ENCODE data around the gene MDGA2. TPM values are rescaled to one million over a fixed set of nuclear protein-coding genes. Genes with fewer than 3 reads are reported as not detected.

Gene MDGA2
- total RNA-seq, 1 donor from 2014 or later = 2.4 TPM

- no peaks in the 10 kb centered on the region for H3K4me1 Mint-ChIP-seq (ENCODE audit: low read depth, unreplicated experiment)
Observed at GRCh38 chr14:47012533-47013280, 662.7 kb downstream of the MDGA2 start.

DNA sequence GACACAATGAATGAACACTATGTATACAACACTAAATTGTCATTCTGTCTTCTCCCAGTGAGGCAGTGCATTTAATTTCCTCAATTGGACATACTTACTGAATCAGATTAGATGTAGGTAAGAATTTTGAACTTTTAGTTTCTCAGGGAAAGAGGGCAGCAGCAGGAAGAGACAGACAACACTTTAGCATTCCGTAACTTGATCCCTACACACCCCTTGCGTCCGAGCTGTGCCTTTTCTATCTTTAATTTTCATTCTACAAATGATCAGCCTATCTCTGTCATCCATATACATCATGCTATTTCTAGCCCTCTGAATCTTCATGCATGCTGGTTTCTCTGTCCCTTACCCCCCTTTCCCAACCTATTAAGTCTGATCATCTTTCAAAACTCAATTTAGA, 665.8 kb downstream of the MDGA2 start:
- no peaks in the 10 kb centered on the region for H3K36me3 Mint-ChIP-seq (ENCODE audit: low read depth, unreplicated experiment)
- Histone ChIP-seq H3K79me2 (ENCODE audit: insufficient read depth, low read length) (no peaks in the 10 kb centered on the region), H3K27ac (ENCODE audit: low read depth, low read length) (no peak overlapping the region), H3K27me3 (ENCODE audit: insufficient read depth, low read length) (no peaks in the 10 kb centered on the region), H4K20me1 (ENCODE audit: insufficient read depth, low read length) (no peaks in the 10 kb centered on the region), H2AFZ (ENCODE audit: low read depth, low read length) (no peak overlapping the region), H3K4me1 (ENCODE audit: insufficient read depth, low read length) (no peaks in the 10 kb centered on the region), H3K4me3 (ENCODE audit: insufficient read depth, low read depth, low read length) (no peak overlapping the region), H3K36me3 (ENCODE audit: insufficient read depth, low read length) (no peaks in the 10 kb centered on the region), H3K9me3 (ENCODE audit: insufficient read depth, low read depth, low read length) (no peaks in the 10 kb centered on the region), H3K4me2 (ENCODE audit: low read length) (no peak overlapping the region), H3K9ac (ENCODE audit: low read length) (no peak overlapping the region)
- TF ChIP-seq CTCF (IDR thresholded peaks at IDR 0.05; ENCODE audit: insufficient read depth, low read depth, low read length) (no peak), EZH2 (IDR thresholded peaks at IDR 0.05; ENCODE audit: insufficient read depth, low read length) (no peak)
- H3K4me1 Mint-ChIP-seq (ENCODE audit: low read depth, unreplicated experiment) = no peaks in the 10 kb centered on the region
- no peak for FAIRE-seq
- no peak overlapping the region for H3K4me3 Mint-ChIP-seq (ENCODE audit: unreplicated experiment)
- H3K27me3 Mint-ChIP-seq (ENCODE audit: low read depth, unreplicated experiment) = no peaks in the 10 kb centered on the region
- H3K27ac Mint-ChIP-seq (ENCODE audit: unreplicated experiment) = no peak overlapping the region
- no peaks in the 10 kb centered on the region for H3K9me3 Mint-ChIP-seq (ENCODE audit: unreplicated experiment)
- DNase-seq (ENCODE audit: low read depth) = no peak

More at GRCh38 chr14:47012533-47013280, 662.7 kb downstream of the MDGA2 start:
- H3K9me3 Mint-ChIP-seq (ENCODE audit: unreplicated experiment) = no peaks in the 10 kb centered on the region
- Histone ChIP-seq H4K20me1 (ENCODE audit: insufficient read depth, low read length) (no peaks in the 10 kb centered on the region), H3K27me3 (ENCODE audit: insufficient read depth, low read length) (no peaks in the 10 kb centered on the region), H3K27ac (ENCODE audit: low read depth, low read length) (no peak overlapping the region), H3K9me3 (ENCODE audit: insufficient read depth, low read depth, low read length) (no peaks in the 10 kb centered on the region), H3K36me3 (ENCODE audit: insufficient read depth, low read length) (no peaks in the 10 kb centered on the region), H3K4me3 (ENCODE audit: insufficient read depth, low read depth, low read length) (no peak overlapping the region), H2AFZ (ENCODE audit: low read depth, low read length) (no peak overlapping the region), H3K9ac (ENCODE audit: low read length) (no peak overlapping the region), H3K79me2 (ENCODE audit: insufficient read depth, low read length) (no peaks in the 10 kb centered on the region), H3K4me1 (ENCODE audit: insufficient read depth, low read length) (no peaks in the 10 kb centered on the region), H3K4me2 (ENCODE audit: low read length) (no peak overlapping the region)
- no peaks in the 10 kb centered on the region for H3K36me3 Mint-ChIP-seq (ENCODE audit: low read depth, unreplicated experiment)
- DNase-seq (ENCODE audit: low read depth) (no peak), FAIRE-seq (no peak)
- H3K4me3 Mint-ChIP-seq (ENCODE audit: unreplicated experiment) = no peak overlapping the region
- no peak overlapping the region for H3K27ac Mint-ChIP-seq (ENCODE audit: unreplicated experiment)
- no peak for TF ChIP-seq CTCF (IDR thresholded peaks at IDR 0.05; ENCODE audit: insufficient read depth, low read depth, low read length)
- TF ChIP-seq EZH2 (IDR thresholded peaks at IDR 0.05; ENCODE audit: insufficient read depth, low read length) = no peak
- no peaks in the 10 kb centered on the region for H3K27me3 Mint-ChIP-seq (ENCODE audit: low read depth, unreplicated experiment)

DNA sequence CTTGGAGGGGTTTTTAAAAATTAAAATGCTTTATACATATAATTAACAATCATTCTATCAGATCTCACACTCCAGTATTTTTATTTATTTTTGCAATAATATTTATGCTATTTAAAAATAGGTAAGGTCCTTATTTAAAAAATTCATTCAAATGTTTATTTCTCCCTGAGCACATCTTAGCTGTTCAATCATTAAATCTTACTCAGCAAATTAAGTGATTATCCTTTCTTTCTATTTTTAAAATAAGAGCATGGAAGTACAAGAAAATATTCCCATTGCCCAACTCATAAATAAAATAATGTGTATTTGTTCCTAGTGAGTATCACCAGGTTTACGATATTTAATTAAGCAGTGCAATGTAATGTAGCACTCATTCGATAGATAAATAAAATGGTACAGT, 666.7 kb downstream of the MDGA2 start:
- Histone ChIP-seq H3K36me3 (ENCODE audit: insufficient read depth, low read length) (no peaks in the 10 kb centered on the region), H3K4me2 (ENCODE audit: low read length) (no peak overlapping the region), H3K9me3 (ENCODE audit: insufficient read depth, low read depth, low read length) (no peaks in the 10 kb centered on the region), H3K9ac (ENCODE audit: low read length) (no peak overlapping the region), H3K4me3 (ENCODE audit: insufficient read depth, low read depth, low read length) (no peak overlapping the region), H3K27me3 (ENCODE audit: insufficient read depth, low read length) (no peaks in the 10 kb centered on the region), H3K27ac (ENCODE audit: low read depth, low read length) (no peak overlapping the region), H3K79me2 (ENCODE audit: insufficient read depth, low read length) (no peaks in the 10 kb centered on the region), H4K20me1 (ENCODE audit: insufficient read depth, low read length) (no peaks in the 10 kb centered on the region), H2AFZ (ENCODE audit: low read depth, low read length) (no peak overlapping the region), H3K4me1 (ENCODE audit: insufficient read depth, low read length) (no peaks in the 10 kb centered on the region)
- no peak overlapping the region for H3K4me3 Mint-ChIP-seq (ENCODE audit: unreplicated experiment)
- H3K9me3 Mint-ChIP-seq (ENCODE audit: unreplicated experiment) = no peaks in the 10 kb centered on the region
- DNase-seq (ENCODE audit: low read depth) = no peak
- H3K36me3 Mint-ChIP-seq (ENCODE audit: low read depth, unreplicated experiment) = no peaks in the 10 kb centered on the region
- no peaks in the 10 kb centered on the region for H3K4me1 Mint-ChIP-seq (ENCODE audit: low read depth, unreplicated experiment)
- H3K27ac Mint-ChIP-seq (ENCODE audit: unreplicated experiment) = no peak overlapping the region
- H3K27me3 Mint-ChIP-seq (ENCODE audit: low read depth, unreplicated experiment) = no peaks in the 10 kb centered on the region
- no peak for TF ChIP-seq CTCF (IDR thresholded peaks at IDR 0.05; ENCODE audit: insufficient read depth, low read depth, low read length)
- no peak for TF ChIP-seq EZH2 (IDR thresholded peaks at IDR 0.05; ENCODE audit: insufficient read depth, low read length)
- FAIRE-seq = no peak
